HUDEP-2 (cell line): ENCODE measurements around the gene KIF27.
"Not testable (repeated sequence)": the region's sequence is repeated elsewhere in the genome, so short reads cannot be mapped to it uniquely, and the experiment has no call there.

Experiments
- DNase-seq, 76 experiments: peaks; one replicate each; lab custom pipeline; 2025; ENCODE audit not compliant: unreplicated experiment in 76 of 76; lab: John Stamatoyannopoulos, UW

Gene KIF27

GRCh38 chr9:83817356-83818278, 103.6 kb downstream of the KIF27 start, which contains the start of gene GKAP1:
Gene GKAP1 (minus strand): TSS chr9:83817769. CDS start chr9:83806517, 11,252 bp downstream.
- DNase-seq: peak in 73 of 76 experiments; percentile 8 to 79 (median 64)

GRCh38 chr9:83817011-83817355, 104.2 kb downstream of the KIF27 start:
- peak in 14 of 76 experiments; percentile 17 to 53 (median 30) for DNase-seq

- DNase-seq: not testable (repeated sequence)
These were observed 106.1 kb downstream of the KIF27 start for GRCh38 chr9:83815120-83815519.

- not testable (repeated sequence) for DNase-seq
These were observed 112.0 kb downstream of the KIF27 start for GRCh38 chr9:83809213-83809612.

- DNase-seq: not testable (repeated sequence)
These were observed 116.8 kb downstream of the KIF27 start for GRCh38 chr9:83804454-83804853.

- DNase-seq: not testable (repeated sequence)
These were observed 117.3 kb downstream of the KIF27 start for GRCh38 chr9:83803941-83804340.

- DNase-seq: no peak
These were observed 120.8 kb downstream of the KIF27 start for GRCh38 chr9:83800236-83801033.

- no peak for DNase-seq
These were observed 127.2 kb downstream of the KIF27 start for GRCh38 chr9:83794051-83794450.

- DNase-seq: no peak
These were observed 128.5 kb downstream of the KIF27 start for GRCh38 chr9:83792746-83793145.
